B cell (primary cell): ENCODE results near the gene ZNF791. TPM values are rescaled to one million over a fixed set of nuclear protein-coding genes. Genes with fewer than 3 reads are reported as not detected.

Source experiments
- ATAC-seq: fragments of 200-7000 bp; cut with Tn5 transposase; one replicate; pipeline ENCODE4 v1.10.0; 2021; ENCODE audit warnings: low read depth, mild to moderate bottlenecking, moderate number of reproducible peaks, moderate library complexity
- CTCF ChIA-PET: fragments of 350-600 bp; sonication (Branson Sonifier 250); formaldehyde crosslinking; loops from one replicate; lab custom pipeline; 2021; ENCODE audit warnings: antibody characterized with exemption, inconsistent platforms; lab: Charles Lee
- POLR2A ChIA-PET: fragments of 350-600 bp; sonication (Branson Sonifier 250); formaldehyde crosslinking; loops from one replicate; lab custom pipeline; 2021; ENCODE audit warnings: antibody characterized with exemption; lab: Charles Lee
- DNase-seq: peaks from one replicate; pipeline ENCODE4 v3.0.0; 2013
- H2AFZ ChIP-seq: 2 replicates; pipeline ENCODE4 v1.6.1; 2012; ENCODE audit warnings: mild to moderate bottlenecking, low read depth, low read length; ENCODE audit not compliant: insufficient read depth, poor library complexity, severe bottlenecking
- H3K27ac ChIP-seq, 2 donors: 1 replicate in 1 of 2; 2 replicates in 1 of 2; pipeline ENCODE4 v1.5.1; 2012 to 2013; ENCODE audit warnings: low read length in 2 of 2, mild to moderate bottlenecking in 2 of 2, moderate library complexity in 1 of 2
- H3K27me3 ChIP-seq, 4 experiments: fragments of 200-600 bp in 1 of 4; sonication (generic) in 1 of 4; replicated peaks in 1 of 4; 1 replicate in 2 of 4; 2 replicates in 2 of 4; pipeline versions ENCODE4 v1.6.1 to v1.7.0; 2013 to 2016; ENCODE audit warnings: low read length in 3 of 4, mild to moderate bottlenecking in 2 of 4, mixed read lengths in 1 of 4, moderate library complexity in 1 of 4; ENCODE audit not compliant: insufficient read depth in 4 of 4, control insufficient read depth in 3 of 4; ENCODE audit errors: control extremely low read depth in 1 of 4
- H3K36me3 ChIP-seq, 2 experiments: replicated peaks in 1 of 2; 1 replicate in 1 of 2; 2 replicates in 1 of 2; pipeline versions ENCODE4 v1.6.1 to v1.7.1; 2013; ENCODE audit warnings: low read length in 1 of 2; ENCODE audit not compliant: insufficient read depth in 2 of 2, control insufficient read depth in 1 of 2; ENCODE audit errors: control extremely low read depth in 1 of 2, extremely low read depth in 1 of 2
- H3K4me1 ChIP-seq, 2 donors: fragments of 200-600 bp in 1 of 2; sonication (generic) in 1 of 2; 1 replicate in 1 of 2; 2 replicates in 1 of 2; pipeline versions ENCODE4 v1.5.1 to v1.6.1; 2013 to 2017; ENCODE audit warnings: low read length in 2 of 2; ENCODE audit not compliant: control insufficient read depth in 2 of 2, insufficient read depth in 2 of 2
- H3K4me2 ChIP-seq: replicated peaks from 2 replicates; pipeline ENCODE3; 2012; ENCODE audit warnings: mild to moderate bottlenecking, low read depth, low read length; ENCODE audit not compliant: poor library complexity, severe bottlenecking
- H3K4me3 ChIP-seq, 5 experiments: fragments of 200-600 bp in 1 of 5; sonication (generic) in 1 of 5; 1 replicate in 3 of 5; 2 replicates in 2 of 5; pipeline versions ENCODE4 v1.5.1 to v1.7.0; 2011 to 2016; ENCODE audit warnings: low read length in 4 of 5, mild to moderate bottlenecking in 4 of 5, low read depth in 2 of 5, control low read depth in 1 of 5, moderate library complexity in 1 of 5; ENCODE audit not compliant: insufficient read depth in 1 of 5; ENCODE audit errors: control extremely low read depth in 1 of 5, extremely low read depth in 1 of 5
- H3K79me2 ChIP-seq: fragments of 200-600 bp; sonication (generic); one replicate; pipeline ENCODE4 v1.6.0; 2016; ENCODE audit warnings: low read length; ENCODE audit not compliant: control insufficient read depth, insufficient read depth
- H3K9ac ChIP-seq: fragments of 200-600 bp; sonication (generic); 2 replicates; pipeline ENCODE4 v1.6.1; 2017; ENCODE audit warnings: mild to moderate bottlenecking, low read length, moderate library complexity
- H3K9me3 ChIP-seq, 3 donors: one replicate each; pipeline versions ENCODE4 v1.6.1 to v1.7.1; 2013; ENCODE audit warnings: low read length in 2 of 3; ENCODE audit not compliant: control insufficient read depth in 2 of 3, insufficient read depth in 1 of 3; ENCODE audit errors: control extremely low read depth in 1 of 3
- H4K20me1 ChIP-seq: 2 replicates; pipeline ENCODE4 v1.6.0; 2012; ENCODE audit warnings: mild to moderate bottlenecking, low read length; ENCODE audit not compliant: insufficient read depth, control insufficient read depth, poor library complexity, severe bottlenecking
- H3K27ac Mint-ChIP-seq: one replicate; pipeline ENCODE4 v1.8.0; 2021; ENCODE audit warnings: mixed read lengths
- H3K27me3 Mint-ChIP-seq: one replicate; pipeline ENCODE4 v1.8.0; 2021; ENCODE audit warnings: mixed read lengths
- H3K4me1 Mint-ChIP-seq: one replicate; pipeline ENCODE4 v1.8.0; 2021; ENCODE audit warnings: mixed read lengths
- H3K4me3 Mint-ChIP-seq: one replicate; pipeline ENCODE4 v1.8.0; 2021; ENCODE audit warnings: mixed read lengths
- H3K9me3 Mint-ChIP-seq: one replicate; pipeline ENCODE4 v1.8.0; 2022; ENCODE audit warnings: mixed read lengths; ENCODE audit not compliant: insufficient read depth
- EZH2 ChIP-seq: IDR thresholded peaks from 2 replicates; pipeline ENCODE4 v1.6.1; 2012; ENCODE audit warnings: borderline replicate concordance, low read depth, mild to moderate bottlenecking, moderate library complexity, low read length; ENCODE audit not compliant: insufficient read depth, poor library complexity, severe bottlenecking
- WGBS: methylation state at CpG from one replicate; pipeline ENCODE4 v1.1.5; 2013; ENCODE audit warnings: missing lambda C conversion rate; ENCODE audit not compliant: insufficient coverage; 5-methylcytosine and 5-hydroxymethylcytosine counted together
- intact Hi-C: fragments of 100-400 bp; cut with micrococcal nuclease; formaldehyde crosslinking; loops from one replicate; pipeline ENCODE4 v1.10.0; 2022
- polyA plus RNA-seq: library from polyadenylated mRNA; depleted of rRNA; stranded (reverse); fragments of >200 nt; gene quantifications from 2 replicates; pipeline ENCODE4 v1.2.3, GENCODE V29; 2012
- total RNA-seq, 2 donors: library from RNA; stranded (reverse); fragments of 120-200 nt in 1 of 2; gene quantifications; 1 replicate in 1 of 2; 2 replicates in 1 of 2; pipeline versions ENCODE4 v1.2.3 to v1.2.4, GENCODE V29; 2013 to 2022
- TF ChIP-seq, protein P1 (sequence below): fragments of 200-600 bp; IDR thresholded peaks from one replicate; pipeline ENCODE4 v1.8.0; 2022; ENCODE audit warnings: antibody characterized with exemption, mild to moderate bottlenecking

ZNF791 gene
- total and polyA plus RNA-seq, 2 donors (not counting 1 experiment from before 2014, with no cell fraction given), result 17.5 to 57.9 TPM

DNA sequence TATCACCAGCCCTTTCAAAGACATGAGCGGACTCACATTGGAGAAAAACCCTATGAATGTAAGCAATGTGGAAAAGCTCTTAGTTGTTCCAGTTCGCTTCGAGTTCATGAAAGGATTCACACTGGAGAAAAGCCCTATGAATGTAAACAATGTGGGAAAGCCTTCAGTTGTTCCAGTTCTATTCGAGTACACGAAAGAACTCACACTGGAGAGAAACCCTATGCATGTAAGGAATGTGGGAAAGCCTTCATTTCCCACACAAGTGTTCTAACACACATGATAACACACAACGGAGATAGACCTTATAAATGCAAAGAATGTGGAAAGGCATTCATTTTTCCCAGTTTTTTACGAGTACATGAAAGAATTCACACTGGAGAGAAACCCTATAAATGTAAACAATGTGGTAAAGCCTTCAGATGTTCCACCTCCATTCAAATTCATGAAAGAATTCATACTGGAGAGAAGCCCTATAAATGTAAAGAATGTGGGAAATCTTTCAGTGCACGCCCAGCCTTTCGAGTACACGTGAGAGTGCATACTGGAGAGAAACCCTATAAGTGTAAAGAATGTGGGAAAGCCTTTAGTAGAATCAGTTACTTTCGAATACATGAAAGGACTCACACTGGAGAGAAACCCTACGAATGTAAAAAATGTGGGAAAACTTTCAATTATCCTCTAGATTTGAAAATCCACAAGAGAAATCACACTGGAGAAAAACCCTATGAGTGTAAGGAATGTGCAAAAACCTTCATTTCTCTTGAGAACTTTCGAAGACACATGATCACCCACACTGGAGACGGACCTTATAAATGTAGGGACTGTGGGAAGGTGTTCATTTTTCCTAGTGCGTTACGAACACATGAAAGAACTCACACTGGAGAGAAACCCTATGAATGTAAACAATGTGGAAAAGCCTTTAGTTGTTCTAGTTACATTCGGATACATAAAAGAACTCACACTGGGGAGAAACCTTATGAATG lies 17.6 kb downstream of the ZNF791 start:
- ATAC-seq, result no peak
- H3K4me2 ChIP-seq, result no peak overlapping the region
- intact Hi-C loops, result no loop called here
- no peak overlapping the region for H2AFZ ChIP-seq
- no peak for DNase-seq
- Mint-ChIP-seq H3K4me1 (peaks cover 3% of the 10 kb centered on the region), H3K27ac (no peak overlapping the region), H3K9me3 (peaks cover 6% of the 10 kb centered on the region), H3K4me3 (no peak overlapping the region), H3K27me3 (no peaks in the 10 kb centered on the region)
- POLR2A ChIA-PET, result interaction anchor here (1.2 kb wide), 1 partner anchor 15 kb away, joined by 3 read pairs; no protein-coding TSS in a partner anchor
- WGBS, result 100% methylated on average over 6 of the region's 17 CpGs
- peaks cover 21% of the 10 kb centered on the region for H4K20me1 ChIP-seq
- H3K9ac ChIP-seq, result no peak overlapping the region
- peaks cover 13 to 23% (median 15%) of the 10 kb centered on the region in 3 donors for H3K9me3 ChIP-seq
- peaks cover 25 to 55% of the 10 kb centered on the region in 2 experiments for H3K36me3 ChIP-seq
- no peak for TF ChIP-seq EZH2
- TF ChIP-seq, protein P1, sequence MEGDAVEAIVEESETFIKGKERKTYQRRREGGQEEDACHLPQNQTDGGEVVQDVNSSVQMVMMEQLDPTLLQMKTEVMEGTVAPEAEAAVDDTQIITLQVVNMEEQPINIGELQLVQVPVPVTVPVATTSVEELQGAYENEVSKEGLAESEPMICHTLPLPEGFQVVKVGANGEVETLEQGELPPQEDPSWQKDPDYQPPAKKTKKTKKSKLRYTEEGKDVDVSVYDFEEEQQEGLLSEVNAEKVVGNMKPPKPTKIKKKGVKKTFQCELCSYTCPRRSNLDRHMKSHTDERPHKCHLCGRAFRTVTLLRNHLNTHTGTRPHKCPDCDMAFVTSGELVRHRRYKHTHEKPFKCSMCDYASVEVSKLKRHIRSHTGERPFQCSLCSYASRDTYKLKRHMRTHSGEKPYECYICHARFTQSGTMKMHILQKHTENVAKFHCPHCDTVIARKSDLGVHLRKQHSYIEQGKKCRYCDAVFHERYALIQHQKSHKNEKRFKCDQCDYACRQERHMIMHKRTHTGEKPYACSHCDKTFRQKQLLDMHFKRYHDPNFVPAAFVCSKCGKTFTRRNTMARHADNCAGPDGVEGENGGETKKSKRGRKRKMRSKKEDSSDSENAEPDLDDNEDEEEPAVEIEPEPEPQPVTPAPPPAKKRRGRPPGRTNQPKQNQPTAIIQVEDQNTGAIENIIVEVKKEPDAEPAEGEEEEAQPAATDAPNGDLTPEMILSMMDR, result no peak
- no peaks in the 10 kb centered on the region for H3K27me3 ChIP-seq
- no peak overlapping the region for H3K4me3 ChIP-seq
- no peak overlapping the region for H3K27ac ChIP-seq
- peaks cover 58% of the 10 kb centered on the region for H3K79me2 ChIP-seq
- CTCF ChIA-PET, result no interaction called here
- no peaks in the 10 kb centered on the region for H3K4me1 ChIP-seq

DNA sequence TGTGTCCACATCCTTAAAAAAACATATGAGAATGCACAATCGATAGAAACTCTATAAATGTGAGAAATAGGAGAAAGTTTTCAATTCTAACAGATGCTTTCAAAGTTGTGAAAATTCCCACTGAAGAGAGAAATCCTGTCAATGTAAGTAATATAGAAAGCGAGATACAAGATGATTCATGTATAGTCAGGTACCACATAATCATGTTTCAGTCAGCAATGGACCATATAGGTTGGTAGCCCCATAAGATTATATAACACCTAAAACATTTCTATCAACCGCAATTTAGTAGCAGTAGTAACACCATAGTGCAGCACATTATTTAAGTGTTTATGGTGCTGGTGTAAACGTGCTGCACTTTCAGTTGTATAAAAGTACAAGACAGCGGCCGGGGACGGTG lies 18.5 kb downstream of the ZNF791 start:
- intact Hi-C loops, result no loop called here
- peaks cover 24 to 51% of the 10 kb centered on the region in 2 experiments for H3K36me3 ChIP-seq

More for the DNA sequence above, 18.5 kb downstream of the ZNF791 start:
- Histone ChIP-seq H3K79me2 (peaks cover 50% of the 10 kb centered on the region), H4K20me1 (peaks cover 16% of the 10 kb centered on the region), H3K4me2 (no peak overlapping the region), H3K27ac (no peak overlapping the region), H3K4me1 (no peaks in the 10 kb centered on the region), H3K9ac (no peak overlapping the region), H2AFZ (no peak overlapping the region), H3K9me3 (peaks cover 13 to 23% (median 15%) of the 10 kb centered on the region in 3 donors), H3K4me3 (no peak overlapping the region), H3K27me3 (no peaks in the 10 kb centered on the region)
- Mint-ChIP-seq H3K4me3 (no peak overlapping the region), H3K27ac (no peak overlapping the region), H3K9me3 (peaks cover 6% of the 10 kb centered on the region), H3K27me3 (no peaks in the 10 kb centered on the region), H3K4me1 (no peaks in the 10 kb centered on the region)
- ATAC-seq (no peak), DNase-seq (no peak)
- ChIA-PET POLR2A (interaction anchor here (0.7 kb wide), 1 partner anchor 11 kb away, joined by 5 read pairs; no protein-coding TSS in a partner anchor), CTCF (no interaction called here)
- TF ChIP-seq EZH2, result no peak
- TF ChIP-seq, protein P1, result no peak
- 80% methylated on average over 1 of the region's 7 CpGs for WGBS
